Neural progenitor cell (in vitro differentiated cells): ENCODE results near the gene KCNA10. TPM values are rescaled to one million over a fixed set of nuclear protein-coding genes. Genes with fewer than 3 reads are reported as not detected.
A peak's percentile ranks its signal among the peaks of the same experiment; 100 is the strongest.

Experiments
- DNase-seq: peaks from one replicate; pipeline ENCODE4 v3.0.0-alpha.2; 2016; ENCODE audit warnings: low spot score
- H2AFZ ChIP-seq: fragments of 200-600 bp; sonication (generic); replicated peaks from 2 replicates; pipeline ENCODE4 v1.6.1; 2016; ENCODE audit warnings: antibody characterized with exemption
- H3F3A ChIP-seq: fragments of 200-600 bp; sonication (generic); 2 replicates; pipeline ENCODE4 v1.6.1; 2016; ENCODE audit warnings: antibody characterized with exemption, low read depth
- H3K27ac ChIP-seq: fragments of 200-600 bp; sonication (generic); 2 replicates; pipeline ENCODE4 v1.5.1; 2016; ENCODE audit warnings: mild to moderate bottlenecking
- H3K27me3 ChIP-seq: fragments of 200-600 bp; sonication (generic); 2 replicates; pipeline ENCODE4 v1.6.1; 2016; ENCODE audit warnings: mild to moderate bottlenecking, moderate library complexity
- H3K36me3 ChIP-seq: fragments of 200-600 bp; sonication (generic); 2 replicates; pipeline ENCODE4 v1.5.1; 2016
- H3K4me1 ChIP-seq: fragments of 200-600 bp; sonication (generic); 2 replicates; pipeline ENCODE4 v1.6.1; 2016; ENCODE audit warnings: mixed run types
- H3K4me2 ChIP-seq: fragments of 200-600 bp; sonication (generic); 2 replicates; pipeline ENCODE4 v1.6.1; 2016
- H3K4me3 ChIP-seq: fragments of 200-600 bp; sonication (generic); 2 replicates; pipeline ENCODE4 v1.5.1; 2016
- H3K79me2 ChIP-seq: fragments of 200-600 bp; sonication (generic); 2 replicates; pipeline ENCODE4 v1.6.1; 2016; ENCODE audit warnings: low read depth
- H3K9ac ChIP-seq: fragments of 200-600 bp; sonication (generic); 2 replicates; pipeline ENCODE4 v1.6.1; 2016
- H3K9me3 ChIP-seq: fragments of 200-600 bp; sonication (generic); 2 replicates; pipeline ENCODE4 v1.5.1; 2016; ENCODE audit warnings: low read depth
- H4K20me1 ChIP-seq: fragments of 200-600 bp; sonication (generic); 2 replicates; pipeline ENCODE4 v1.6.1; 2016; ENCODE audit warnings: low read depth
- H3K27ac Mint-ChIP-seq: 3 replicates; pipeline ENCODE4 v1.8.0; 2021; ENCODE audit warnings: mixed read lengths
- H3K27me3 Mint-ChIP-seq: 2 replicates; pipeline ENCODE4 v1.8.0; 2022; ENCODE audit warnings: low read depth, mild to moderate bottlenecking, inconsistent platforms, moderate library complexity, mixed read lengths; ENCODE audit not compliant: insufficient read depth
- H3K36me3 Mint-ChIP-seq: 3 replicates; pipeline ENCODE4 v1.8.0; 2021; ENCODE audit warnings: mixed read lengths
- H3K4me1 Mint-ChIP-seq: 3 replicates; pipeline ENCODE4 v1.8.0; 2021; ENCODE audit warnings: mixed read lengths
- H3K4me3 Mint-ChIP-seq: 3 replicates; pipeline ENCODE4 v1.8.0; 2021; ENCODE audit warnings: mild to moderate bottlenecking, moderate library complexity, mixed read lengths
- H3K9me3 Mint-ChIP-seq: 3 replicates; pipeline ENCODE4 v1.8.0; 2020; ENCODE audit warnings: mixed read lengths
- CTCF ChIP-seq: fragments of 200-600 bp; sonication (generic); IDR thresholded peaks from 2 replicates; pipeline ENCODE4 v1.5.1; 2017; ENCODE audit warnings: antibody characterized with exemption, mild to moderate bottlenecking
- EZH2 ChIP-seq: fragments of 200-600 bp; sonication (generic); IDR thresholded peaks from 2 replicates; pipeline ENCODE4 v1.6.1; 2017; ENCODE audit warnings: antibody characterized with exemption, mild to moderate bottlenecking, moderate library complexity
- EZH2phosphoT487 ChIP-seq: fragments of 200-600 bp; sonication (generic); IDR thresholded peaks from 2 replicates; pipeline ENCODE4 v1.6.1; 2017; ENCODE audit warnings: antibody characterized with exemption
- total RNA-seq: library from RNA; depleted of rRNA; stranded (reverse); fragments of >200 nt; gene quantifications from 2 replicates; pipeline ENCODE4 v1.2.3, GENCODE V29; 2015; ENCODE audit warnings: low replicate concordance

KCNA10 gene
- total RNA-seq, 1 donor from 2014 or later = not detected

GRCh38 chr1:110475362-110476027 is 43.5 kb downstream of the KCNA10 start:
- TF ChIP-seq CTCF = no peak
- no peak for TF ChIP-seq EZH2
- TF ChIP-seq EZH2phosphoT487 = no peak
- Mint-ChIP-seq H3K36me3 (no peaks in the 10 kb centered on the region), H3K4me3 (no peak overlapping the region), H3K4me1 (peaks cover 7% of the 10 kb centered on the region), H3K27me3 (peaks cover 13% of the 10 kb centered on the region), H3K9me3 (no peaks in the 10 kb centered on the region), H3K27ac (peak overlapping the region; percentile 6)
- no peak overlapping the region for H3K4me2 ChIP-seq
- no peak for DNase-seq
- no peaks in the 10 kb centered on the region for H3K9me3 ChIP-seq
- no peak overlapping the region for H2AFZ ChIP-seq
- no peaks in the 10 kb centered on the region for H4K20me1 ChIP-seq
- no peaks in the 10 kb centered on the region for H3K4me1 ChIP-seq
- no peak overlapping the region for H3K4me3 ChIP-seq
- H3K27ac ChIP-seq = no peak overlapping the region
- no peaks in the 10 kb centered on the region for H3F3A ChIP-seq
- no peaks in the 10 kb centered on the region for H3K27me3 ChIP-seq
- no peaks in the 10 kb centered on the region for H3K79me2 ChIP-seq
- no peak overlapping the region for H3K9ac ChIP-seq
- no peaks in the 10 kb centered on the region for H3K36me3 ChIP-seq

GRCh38 chr1:110474444-110474843 is 44.5 kb downstream of the KCNA10 start:
- H3K27me3 ChIP-seq = no peaks in the 10 kb centered on the region
- no peak for TF ChIP-seq EZH2
- TF ChIP-seq CTCF = no peak
- TF ChIP-seq EZH2phosphoT487 = no peak
- no peak overlapping the region for H3K4me3 Mint-ChIP-seq
- no peak overlapping the region for H3K9ac ChIP-seq
- no peak overlapping the region for H3K4me3 ChIP-seq
- peaks cover 11% of the 10 kb centered on the region for H3K27me3 Mint-ChIP-seq
- no peak overlapping the region for H2AFZ ChIP-seq
- H3K9me3 Mint-ChIP-seq = no peaks in the 10 kb centered on the region
- no peaks in the 10 kb centered on the region for H3K36me3 ChIP-seq
- no peaks in the 10 kb centered on the region for H3K4me1 ChIP-seq
- H3F3A ChIP-seq = no peaks in the 10 kb centered on the region
- H3K9me3 ChIP-seq = no peaks in the 10 kb centered on the region
- no peaks in the 10 kb centered on the region for H3K36me3 Mint-ChIP-seq
- H3K27ac Mint-ChIP-seq = no peak overlapping the region
- H3K4me1 Mint-ChIP-seq = peaks cover 7% of the 10 kb centered on the region
- no peak overlapping the region for H3K4me2 ChIP-seq
- DNase-seq = no peak
- no peaks in the 10 kb centered on the region for H4K20me1 ChIP-seq
- no peaks in the 10 kb centered on the region for H3K79me2 ChIP-seq
- H3K27ac ChIP-seq = no peak overlapping the region

- Mint-ChIP-seq H3K4me1 (peaks cover 4% of the 10 kb centered on the region), H3K27ac (no peak overlapping the region), H3K36me3 (no peaks in the 10 kb centered on the region), H3K9me3 (no peaks in the 10 kb centered on the region), H3K4me3 (no peak overlapping the region), H3K27me3 (peaks cover 13% of the 10 kb centered on the region)
- no peak for TF ChIP-seq CTCF
- no peaks in the 10 kb centered on the region for H3K27me3 ChIP-seq
- H3K4me1 ChIP-seq = no peaks in the 10 kb centered on the region
- H3K79me2 ChIP-seq = no peaks in the 10 kb centered on the region
- H3K36me3 ChIP-seq = no peaks in the 10 kb centered on the region
- DNase-seq = no peak
- no peak overlapping the region for H3K9ac ChIP-seq
- H3K27ac ChIP-seq = no peak overlapping the region
- H3K9me3 ChIP-seq = no peaks in the 10 kb centered on the region
- no peak overlapping the region for H3K4me3 ChIP-seq
- no peak overlapping the region for H3K4me2 ChIP-seq
- H4K20me1 ChIP-seq = no peaks in the 10 kb centered on the region
- no peak overlapping the region for H2AFZ ChIP-seq
- no peaks in the 10 kb centered on the region for H3F3A ChIP-seq
Observed at GRCh38 chr1:110472546-110472945, 46.4 kb downstream of the KCNA10 start.
